Naive thymus-derived CD8-positive, alpha-beta T cell (primary cell): ENCODE results near the gene HEYL. TPM values are rescaled to one million over a fixed set of nuclear protein-coding genes. Genes with fewer than 3 reads are reported as not detected.

Source experiments
- ATAC-seq, 2 donors: fragments of 150-1000 bp; cut with Tn5 transposase in 1 of 2; sonication (Bioruptor Pico), chemical (Tn5 transposase) in 1 of 2; 1 replicate in 1 of 2; 2 replicates in 1 of 2; pipeline ENCODE4 v1.10.0; 2021; ENCODE audit warnings: mild to moderate bottlenecking in 2 of 2, moderate library complexity in 2 of 2
- POLR2A ChIA-PET: fragments of 350-600 bp; sonication (Branson Sonifier 250); formaldehyde crosslinking; loops from one replicate; lab custom pipeline; 2021; ENCODE audit warnings: antibody characterized with exemption; lab: Charles Lee
- DNase-seq, 10 donors: peaks; one replicate each; pipeline versions ENCODE4 v3.0.0 to v3.0.0-alpha.2; 2020 to 2022
- H3K27ac Mint-ChIP-seq, 10 donors: one replicate each; pipeline ENCODE4 v1.8.0; 2020 to 2022; ENCODE audit warnings: mild to moderate bottlenecking in 10 of 10, mixed read lengths in 10 of 10, moderate library complexity in 4 of 10, inconsistent platforms in 1 of 10
- H3K27me3 Mint-ChIP-seq, 5 donors: one replicate each; pipeline ENCODE4 v1.8.0; 2021 to 2022; ENCODE audit warnings: mixed read lengths in 5 of 5
- H3K36me3 Mint-ChIP-seq, 3 donors: one replicate each; pipeline ENCODE4 v1.8.0; 2020 to 2022; ENCODE audit warnings: mixed read lengths in 3 of 3, mild to moderate bottlenecking in 2 of 3, inconsistent platforms in 1 of 3
- H3K4me1 Mint-ChIP-seq, 4 donors: one replicate each; pipeline ENCODE4 v1.8.0; 2021 to 2022; ENCODE audit warnings: mixed read lengths in 4 of 4
- H3K4me3 Mint-ChIP-seq, 10 donors: one replicate each; pipeline ENCODE4 v1.8.0; 2020 to 2022; ENCODE audit warnings: mild to moderate bottlenecking in 10 of 10, mixed read lengths in 10 of 10, moderate library complexity in 6 of 10, inconsistent platforms in 1 of 10
- H3K9me3 Mint-ChIP-seq, 9 donors: one replicate each; pipeline ENCODE4 v1.8.0; 2020 to 2022; ENCODE audit warnings: mixed read lengths in 9 of 9, mild to moderate bottlenecking in 3 of 9, inconsistent platforms in 1 of 9, moderate library complexity in 1 of 9
- polyA plus RNA-seq, 3 donors: library from polyadenylated mRNA; unstranded; fragments of 300-500 nt; fragmentation: Illumina TruSeq; gene quantifications; one replicate each; pipeline ENCODE4 v1.2.3, GENCODE V29; 2021
- total RNA-seq, 8 experiments: library from RNA in 2 of 8; stranded (reverse) in 2 of 8; gene quantifications; one replicate each; pipeline ENCODE4 v1.2.3 and lab custom pipeline; 2021 to 2026

HEYL gene
- total and polyA plus RNA-seq, 5 experiments from 2014 or later = 0.11 to 0.30 TPM; not detected in 3

- Mint-ChIP-seq H3K4me3 (no peak overlapping the region), H3K27ac (peak overlapping the region in 1 of 10 donors; percentile 62)
- ATAC-seq = no peak
These were observed 27.3 kb upstream of the HEYL start for GRCh38 chr1:39666772-39667171.

GRCh38 chr1:39663559-39663958 lies 24.1 kb upstream of the HEYL start:
- Mint-ChIP-seq H3K36me3 (peaks cover 0 to 4% (median 0%) of the 10 kb centered on the region in 3 donors), H3K9me3 (no peaks in the 10 kb centered on the region), H3K27ac (no peak overlapping the region), H3K4me1 (peaks cover 0 to 1% (median 0%) of the 10 kb centered on the region in 4 donors), H3K4me3 (no peak overlapping the region), H3K27me3 (peaks cover 5 to 16% (median 10%) of the 10 kb centered on the region in 5 donors)
- POLR2A ChIA-PET = no interaction called here
- DNase-seq (no peak), ATAC-seq (no peak)

More at GRCh38 chr1:39666772-39667171, 27.3 kb upstream of the HEYL start:
- Mint-ChIP-seq H3K9me3 (no peaks in the 10 kb centered on the region), H3K27me3 (peaks cover 21 to 39% (median 31%) of the 10 kb centered on the region in 5 donors), H3K4me1 (peaks cover 0 to 9% (median 3%) of the 10 kb centered on the region in 4 donors), H3K36me3 (peaks cover 0 to 4% (median 0%) of the 10 kb centered on the region in 3 donors)
- DNase-seq = no peak
- POLR2A ChIA-PET = no interaction called here

- POLR2A ChIA-PET = no interaction called here
- peaks cover 0 to 12% (median 8%) of the 10 kb centered on the region in 5 donors for H3K27me3 Mint-ChIP-seq
- H3K27ac Mint-ChIP-seq = no peak overlapping the region
- H3K36me3 Mint-ChIP-seq = peaks cover 0 to 4% (median 0%) of the 10 kb centered on the region in 3 donors
- ATAC-seq = no peak
- H3K4me1 Mint-ChIP-seq = peaks cover 0 to 4% (median 3%) of the 10 kb centered on the region in 4 donors
- no peak overlapping the region for H3K4me3 Mint-ChIP-seq
- no peak for DNase-seq
- H3K9me3 Mint-ChIP-seq = no peaks in the 10 kb centered on the region
These were observed 23.4 kb upstream of the HEYL start for GRCh38 chr1:39662861-39663260.

GRCh38 chr1:39659538-39659937 lies 20.1 kb upstream of the HEYL start:
- POLR2A ChIA-PET = no interaction called here
- H3K4me1 Mint-ChIP-seq = peaks cover 0 to 7% (median 4%) of the 10 kb centered on the region in 4 donors
- H3K4me3 Mint-ChIP-seq = no peak overlapping the region
- ATAC-seq = no peak
- no peaks in the 10 kb centered on the region for H3K36me3 Mint-ChIP-seq
- H3K9me3 Mint-ChIP-seq = no peaks in the 10 kb centered on the region
- H3K27me3 Mint-ChIP-seq = peaks cover 0 to 8% (median 0%) of the 10 kb centered on the region in 5 donors
- no peak overlapping the region for H3K27ac Mint-ChIP-seq
- no peak for DNase-seq

GRCh38 chr1:39659110-39659509 lies 19.7 kb upstream of the HEYL start:
- DNase-seq = no peak
- no peak overlapping the region for H3K27ac Mint-ChIP-seq
- H3K36me3 Mint-ChIP-seq = no peaks in the 10 kb centered on the region
- no peak for ATAC-seq
- H3K27me3 Mint-ChIP-seq = peaks cover 0 to 8% (median 0%) of the 10 kb centered on the region in 5 donors
- peaks cover 0 to 7% (median 4%) of the 10 kb centered on the region in 4 donors for H3K4me1 Mint-ChIP-seq
- H3K9me3 Mint-ChIP-seq = no peaks in the 10 kb centered on the region
- POLR2A ChIA-PET = no interaction called here
- no peak overlapping the region for H3K4me3 Mint-ChIP-seq

- no peaks in the 10 kb centered on the region for H3K9me3 Mint-ChIP-seq
- peaks cover 4 to 12% (median 5%) of the 10 kb centered on the region in 4 donors for H3K4me1 Mint-ChIP-seq
- H3K27me3 Mint-ChIP-seq = peaks cover 0 to 10% (median 2%) of the 10 kb centered on the region in 5 donors
- ATAC-seq (peak; percentile 71 to 76), DNase-seq (peak; percentile 23 to 76 (median 50))
- H3K27ac Mint-ChIP-seq = peak overlapping the region in 2 of 10 donors; percentile 3 to 85
- peak overlapping the region in 3 of 10 donors; percentile 19 to 41 (median 32) for H3K4me3 Mint-ChIP-seq
- H3K36me3 Mint-ChIP-seq = no peaks in the 10 kb centered on the region
- POLR2A ChIA-PET = no interaction called here
These were observed 18.6 kb upstream of the HEYL start for GRCh38 chr1:39657923-39658485.

- Mint-ChIP-seq H3K27me3 (peaks cover 0 to 10% (median 2%) of the 10 kb centered on the region in 5 donors), H3K4me3 (no peak overlapping the region), H3K36me3 (no peaks in the 10 kb centered on the region), H3K9me3 (no peaks in the 10 kb centered on the region), H3K4me1 (peaks cover 4 to 12% (median 5%) of the 10 kb centered on the region in 4 donors), H3K27ac (peak overlapping the region in 2 of 10 donors; percentile 8 to 80)
- POLR2A ChIA-PET = no interaction called here
- ATAC-seq (no peak), DNase-seq (no peak)
These were observed 18.0 kb upstream of the HEYL start for GRCh38 chr1:39657402-39657801.

GRCh38 chr1:39656391-39656790 lies 16.9 kb upstream of the HEYL start:
- ATAC-seq = no peak
- no peaks in the 10 kb centered on the region for H3K9me3 Mint-ChIP-seq
- POLR2A ChIA-PET = no interaction called here
- peaks cover 0 to 10% (median 2%) of the 10 kb centered on the region in 5 donors for H3K27me3 Mint-ChIP-seq
- H3K4me3 Mint-ChIP-seq = no peak overlapping the region
- H3K4me1 Mint-ChIP-seq = peaks cover 4 to 12% (median 5%) of the 10 kb centered on the region in 4 donors
- no peak for DNase-seq
- H3K27ac Mint-ChIP-seq = peak overlapping the region in 1 of 10 donors; percentile 9
- H3K36me3 Mint-ChIP-seq = no peaks in the 10 kb centered on the region

- Mint-ChIP-seq H3K4me1 (peaks cover 4 to 12% (median 5%) of the 10 kb centered on the region in 4 donors), H3K36me3 (no peaks in the 10 kb centered on the region), H3K27me3 (peaks cover 0 to 10% (median 2%) of the 10 kb centered on the region in 5 donors), H3K27ac (no peak overlapping the region), H3K4me3 (no peak overlapping the region), H3K9me3 (no peaks in the 10 kb centered on the region)
- DNase-seq (no peak), ATAC-seq (no peak)
- POLR2A ChIA-PET = no interaction called here
These were observed 16.3 kb upstream of the HEYL start for GRCh38 chr1:39655578-39656268.

GRCh38 chr1:39654291-39654690 lies 14.8 kb upstream of the HEYL start:
- H3K4me1 Mint-ChIP-seq = peaks cover 4 to 12% (median 5%) of the 10 kb centered on the region in 4 donors
- H3K27ac Mint-ChIP-seq = no peak overlapping the region
- POLR2A ChIA-PET = no interaction called here
- H3K4me3 Mint-ChIP-seq = no peak overlapping the region
- DNase-seq (no peak), ATAC-seq (no peak)
- peaks cover 0 to 10% (median 2%) of the 10 kb centered on the region in 5 donors for H3K27me3 Mint-ChIP-seq
- H3K9me3 Mint-ChIP-seq = no peaks in the 10 kb centered on the region
- H3K36me3 Mint-ChIP-seq = no peaks in the 10 kb centered on the region

GRCh38 chr1:39653546-39654031 lies 14.1 kb upstream of the HEYL start:
- H3K27ac Mint-ChIP-seq = no peak overlapping the region
- ATAC-seq (peak; percentile 83 to 88), DNase-seq (peak; percentile 51 to 85 (median 66))
- peaks cover 0 to 10% (median 2%) of the 10 kb centered on the region in 5 donors for H3K27me3 Mint-ChIP-seq
- H3K9me3 Mint-ChIP-seq = no peaks in the 10 kb centered on the region
- peaks cover 4 to 12% (median 5%) of the 10 kb centered on the region in 4 donors for H3K4me1 Mint-ChIP-seq
- no peaks in the 10 kb centered on the region for H3K36me3 Mint-ChIP-seq
- POLR2A ChIA-PET = no interaction called here
- no peak overlapping the region for H3K4me3 Mint-ChIP-seq

GRCh38 chr1:39652554-39652953 lies 13.1 kb upstream of the HEYL start:
- Mint-ChIP-seq H3K4me1 (peaks cover 0 to 5% (median 4%) of the 10 kb centered on the region in 4 donors), H3K27me3 (peaks cover 0 to 8% (median 0%) of the 10 kb centered on the region in 5 donors), H3K36me3 (no peaks in the 10 kb centered on the region), H3K4me3 (no peak overlapping the region), H3K9me3 (no peaks in the 10 kb centered on the region), H3K27ac (no peak overlapping the region)
- POLR2A ChIA-PET = no interaction called here
- DNase-seq (no peak), ATAC-seq (no peak)

GRCh38 chr1:39652105-39652504 lies 12.7 kb upstream of the HEYL start:
- no peaks in the 10 kb centered on the region for H3K9me3 Mint-ChIP-seq
- DNase-seq = no peak
- no peaks in the 10 kb centered on the region for H3K36me3 Mint-ChIP-seq

More at GRCh38 chr1:39652105-39652504, 12.7 kb upstream of the HEYL start:
- no peak for ATAC-seq
- POLR2A ChIA-PET = no interaction called here
- H3K27ac Mint-ChIP-seq = no peak overlapping the region
- peaks cover 0 to 8% (median 0%) of the 10 kb centered on the region in 5 donors for H3K27me3 Mint-ChIP-seq
- H3K4me1 Mint-ChIP-seq = peaks cover 0 to 5% (median 4%) of the 10 kb centered on the region in 4 donors
- H3K4me3 Mint-ChIP-seq = no peak overlapping the region
